Measurements from ENCODE around the gene NHLRC1. TPM values are rescaled to one million over a fixed set of nuclear protein-coding genes. Genes with fewer than 3 reads are reported as not detected.

NHLRC1 gene
- total and polyA plus RNA-seq, 2 of the 8 experiments (the other 6 are each of a cell fraction or from before 2014, with no cell fraction given): 0.57 to 0.58 TPM

DNA sequence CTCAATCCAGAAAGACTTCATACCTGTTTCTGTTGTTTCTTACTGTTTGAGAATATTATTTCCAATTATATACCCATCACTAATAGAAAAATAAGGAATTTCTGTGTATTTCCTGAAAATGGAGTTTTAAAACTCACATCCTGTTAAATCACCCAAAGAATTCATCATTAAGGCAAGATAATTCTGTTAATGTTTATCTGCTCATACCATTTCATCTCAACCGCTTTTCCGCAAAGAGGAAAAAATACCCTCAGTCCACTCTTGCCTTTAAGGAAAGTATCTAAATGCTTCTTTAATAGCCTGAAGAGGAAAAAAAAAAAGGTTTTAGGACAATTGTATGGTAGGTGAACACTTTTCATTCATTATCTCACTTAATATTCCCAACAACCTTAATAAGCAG is 25.1 kb upstream of the NHLRC1 start:
- Histone ChIP-seq H4K20me1 (replicated peaks in 1 of 2; ENCODE audit: control insufficient read depth in 1 of 2, insufficient read depth in 2 of 2, low read length in 2 of 2) (no peaks in the 10 kb centered on the region), H3K4me3 (ENCODE audit: extremely low read depth in 1 of 4, insufficient read depth in 2 of 4, low read depth in 3 of 4, low read length in 4 of 4) (no peak overlapping the region), H3K14ac (ENCODE audit: insufficient read length) (no peak overlapping the region), H3K27me3 (replicated peaks in 1 of 4; ENCODE audit: control insufficient read depth in 3 of 4, extremely low read depth in 1 of 4, insufficient read depth in 3 of 4, low read length in 3 of 4) (no peaks in the 10 kb centered on the region), H3K4me1 (replicated peaks in 1 of 4; ENCODE audit: control insufficient read depth in 3 of 4, insufficient read depth in 4 of 4, low read length in 3 of 4) (no peaks in the 10 kb centered on the region), H3K27ac (ENCODE audit: low read depth, low read length) (no peak overlapping the region), H4K8ac (ENCODE audit: extremely low read depth, insufficient read depth, low read length) (no peak overlapping the region), H3K18ac (ENCODE audit: extremely low read depth, low read length) (no peak overlapping the region), H3K23ac (ENCODE audit: insufficient read length) (no peak overlapping the region), H4K91ac (replicated peaks; ENCODE audit: insufficient read length, low read length) (no peak overlapping the region), H3K56ac (replicated peaks; ENCODE audit: insufficient read length, low read depth, low read length) (no peak overlapping the region), H3K23me2 (ENCODE audit: low read depth, low read length) (no peaks in the 10 kb centered on the region), H4K5ac (ENCODE audit: insufficient read length, low read depth, low read length) (no peak overlapping the region), H3K4ac (replicated peaks; ENCODE audit: insufficient read length, low read depth, low read length) (no peak overlapping the region), H3K79me2 (ENCODE audit: control insufficient read depth in 1 of 2, insufficient read depth in 2 of 2, low read length in 2 of 2) (no peaks in the 10 kb centered on the region), H2AK5ac (ENCODE audit: low read depth, low read length) (no peak overlapping the region), H2BK5ac (ENCODE audit: low read depth, low read length) (no peak overlapping the region), H3K9ac (replicated peaks in 1 of 4; ENCODE audit: extremely low read depth in 1 of 4, low read depth in 3 of 4, low read length in 3 of 4) (no peak overlapping the region), H2BK20ac (ENCODE audit: low read length) (no peak overlapping the region), H3K79me1 (ENCODE audit: low read depth, low read length) (no peaks in the 10 kb centered on the region), H3K36me3 (ENCODE audit: control insufficient read depth in 2 of 4, insufficient read depth in 4 of 4, low read length in 3 of 4) (peaks cover 0 to 15% (median 0%) of the 10 kb centered on the region in 4 experiments; a peak in 4 of 8 replicates), H2BK120ac (replicated peaks; ENCODE audit: low read depth, low read length) (no peak overlapping the region), H2BK15ac (ENCODE audit: low read length) (no peak overlapping the region), H3K4me2 (ENCODE audit: insufficient read depth in 1 of 2, low read depth in 2 of 2, low read length in 2 of 2) (no peak overlapping the region), H3K9me3 (ENCODE audit: insufficient read depth in 2 of 2, low read depth in 1 of 2, low read length in 1 of 2) (no peaks in the 10 kb centered on the region), H2AFZ (ENCODE audit: low read length) (no peak overlapping the region), H2BK12ac (ENCODE audit: low read depth, low read length) (no peak overlapping the region)
- no peak for FAIRE-seq
- no peak for DNase-seq (ENCODE audit: low read depth in 1 of 2, low spot score in 2 of 2)
- TF ChIP-seq SIN3A (conservative IDR thresholded peaks at IDR 0.05 in 1 of 2, IDR thresholded peaks at IDR 0.05 in 1 of 2; ENCODE audit: low read depth in 1 of 2, low read length in 2 of 2): no peak
- TF ChIP-seq EZH2 (IDR thresholded peaks at IDR 0.05; ENCODE audit: low read depth, low read length, severe bottlenecking): no peak
- TF ChIP-seq BACH1 (IDR thresholded peaks at IDR 0.05; ENCODE audit: low read length): no peak
- no peak for TF ChIP-seq GTF2F1 (IDR thresholded peaks at IDR 0.05; ENCODE audit: borderline replicate concordance, low read depth, low read length)
- TF ChIP-seq SAP30 (IDR thresholded peaks at IDR 0.05; ENCODE audit: insufficient read depth, insufficient replicate concordance, low read length): no peak
- TF ChIP-seq CHD1 (IDR thresholded peaks at IDR 0.05; ENCODE audit: low read depth, low read length): no peak
- no peak for TF ChIP-seq CREB1 (IDR thresholded peaks at IDR 0.05)
- TF ChIP-seq HDAC2 (IDR thresholded peaks at IDR 0.05; ENCODE audit: borderline replicate concordance in 1 of 2, low read depth in 2 of 2, low read length in 2 of 2): no peak
- TF ChIP-seq RFX5 (IDR thresholded peaks at IDR 0.05; ENCODE audit: borderline replicate concordance, low read depth, low read length): no peak
- TF ChIP-seq TAF7 (optimal IDR thresholded peaks at IDR 0.05; ENCODE audit: borderline replicate concordance, low read depth, low read length): no peak
- TF ChIP-seq YY1 (IDR thresholded peaks at IDR 0.05; ENCODE audit: low read depth, low read length): no peak
- no peak for TF ChIP-seq NRF1 (IDR thresholded peaks at IDR 0.05; ENCODE audit: low read depth, low read length)
- WGBS, 2 experiments (ENCODE audit: extremely low coverage in 1 of 2, insufficient coverage in 1 of 2, insufficient read length in 1 of 2, insufficient replicate concordance in 2 of 2, low coverage in 1 of 2, low lambda C conversion rate in 2 of 2, missing lambda C conversion rate in 1 of 2): 94% methylated on average over 2 of the region's 2 CpGs; no CpG with 5 or more reads in 1 of the 2 experiments
- ChIA-PET POLR2A (ENCODE audit: partially characterized antibody) (no interaction called here), CTCF (ENCODE audit: partially characterized antibody) (no interaction called here)
